Heart left ventricle (tissue), 16 donors: Measurements from ENCODE around the gene PPIB. TPM values are rescaled to one million over a fixed set of nuclear protein-coding genes. Genes with fewer than 3 reads are reported as not detected.
A peak's percentile ranks its signal among the peaks of the same experiment; 100 is the strongest.

ENCODE experiments used
- ATAC-seq, 4 donors: fragments of 200-7000 bp; cut with Tn5 transposase; one replicate each; pipeline ENCODE4 v1.9.1; 2020 to 2022; ENCODE audit warnings: moderate library complexity in 4 of 4, mild to moderate bottlenecking in 3 of 4, moderate number of reproducible peaks in 1 of 4
- DNase-seq, 5 donors: peaks; one replicate each; pipeline ENCODE4 v3.0.0-alpha.2; 2020
- H3K27ac ChIP-seq, 12 donors: fragments of 200-600 bp; sonication (generic) in 4 of 12; one replicate each; pipeline versions ENCODE4 v1.5.0 to v1.8.0; 2016 to 2022; ENCODE audit warnings: mild to moderate bottlenecking in 2 of 12
- H3K27me3 ChIP-seq, 9 donors: fragments of 200-600 bp; sonication (generic) in 2 of 9; one replicate each; pipeline versions ENCODE4 v1.5.1 to v1.8.0; 2016 to 2022; ENCODE audit warnings: mild to moderate bottlenecking in 3 of 9
- H3K36me3 ChIP-seq, 9 donors: fragments of 200-600 bp; sonication (generic) in 2 of 9; one replicate each; pipeline versions ENCODE4 v1.5.0 to v1.8.0; 2018 to 2022; ENCODE audit warnings: mild to moderate bottlenecking in 2 of 9
- H3K4me1 ChIP-seq, 12 donors: fragments of 200-600 bp; sonication (generic) in 4 of 12; one replicate each; pipeline versions ENCODE4 v1.5.0 to v1.8.0; 2016 to 2022; ENCODE audit warnings: mild to moderate bottlenecking in 3 of 12
- H3K4me3 ChIP-seq, 12 donors: fragments of 200-600 bp; sonication (generic) in 4 of 12; one replicate each; pipeline versions ENCODE4 v1.5.0 to v1.8.0; 2017 to 2022; ENCODE audit warnings: mild to moderate bottlenecking in 9 of 12, moderate library complexity in 4 of 12
- H3K9me3 ChIP-seq, 12 donors: fragments of 200-600 bp; sonication (generic) in 4 of 12; one replicate each; pipeline versions ENCODE4 v1.5.0 to v1.8.0; 2016 to 2022; ENCODE audit warnings: mild to moderate bottlenecking in 1 of 12
- POLR2A ChIP-seq, 2 donors: fragments of 450-650 bp; IDR thresholded peaks; one replicate each; pipeline ENCODE4 v1.6.1; 2017; ENCODE audit warnings: antibody characterized with exemption in 2 of 2, mild to moderate bottlenecking in 2 of 2, moderate library complexity in 2 of 2
- WGBS, 4 donors: extraction: QIAGEN DNeasy Blood & Tissue Kit in 2 of 4; methylation state at CpG; one replicate each; pipeline versions ENCODE4 v1.1.5 to v1.1.7; 2013 to 2018; 5-methylcytosine and 5-hydroxymethylcytosine counted together
- intact Hi-C, 10 donors: fragments of 100-400 bp; cut with DNase I; formaldehyde crosslinking; loops; one replicate each; pipeline versions ENCODE4 v1.11.1 to v1.14.2; 2022
- polyA plus RNA-seq, 2 donors: library from polyadenylated mRNA; stranded (reverse); fragments of 200-250 nt; gene quantifications; one replicate each; pipeline ENCODE4 v1.2.3, GENCODE V29; 2013
- total RNA-seq, 9 donors: library from RNA; depleted of rRNA in 2 of 9; stranded (reverse); fragments of >200 nt in 2 of 9; fragmentation: NEBNext Ultra II Directional in 3 of 9; extraction: Animal tissue kit (Norgen Biotek cat#: 25700) in 3 of 9; gene quantifications; one replicate each; pipeline versions ENCODE4 v1.1.0 to v1.2.4, GENCODE V29; 2016 to 2023
- TF ChIP-seq, protein P1 (sequence below), 12 donors: fragments of 200-600 bp; sonication (generic) in 4 of 12; IDR thresholded peaks; one replicate each; pipeline versions ENCODE4 v1.5.0 to v1.8.0; 2018 to 2022; ENCODE audit warnings: antibody characterized with exemption in 12 of 12, mild to moderate bottlenecking in 5 of 12
- donor health status: ischemic (EF 13 %, LVEDD 7.1; RV severe dilation, severe dysfunction).
- donor health status: healthy with polysubstance abuse.
- donor health status: DM: no; HTN: yes; CAD: no.
- donor health status: DM: no; HTN: no; CAD: no.
- donor health status: ischemic (EF 25% LVEDD 6.9; RV normal size, moderate dysfunction).
- donor health status: ischemic (EF 25% LVEDD 5.7; RV mildly dilated, moderate dysfunction).
- donor health status: healthy.
- donor health status: DM: yes; HTN: yes; CAD: no.
- donor health status: ischemic (EF 35%, LVEDD 5.7; RV mildly dilated, moderate dysfunction).
- donor health status: nonischemic (EF 11% LVEDD 7.7; RV severe dilation, severe dysfunction).
- donor health status: DM: yes; HTN: yes; CAD: no.
- donor health status: PGD.
- donor health status: ischemic (EF 29% LVEDD 5.4; RV normal size, mild dysfunction).
- donor health status: nonischemic (EF 23%, LVEDD 6.1; RV moderate dilation, normal function).

The PPIB gene
- total and polyA plus RNA-seq, 11 donors, result 73.7 to 341 (median 116) TPM

DNA sequence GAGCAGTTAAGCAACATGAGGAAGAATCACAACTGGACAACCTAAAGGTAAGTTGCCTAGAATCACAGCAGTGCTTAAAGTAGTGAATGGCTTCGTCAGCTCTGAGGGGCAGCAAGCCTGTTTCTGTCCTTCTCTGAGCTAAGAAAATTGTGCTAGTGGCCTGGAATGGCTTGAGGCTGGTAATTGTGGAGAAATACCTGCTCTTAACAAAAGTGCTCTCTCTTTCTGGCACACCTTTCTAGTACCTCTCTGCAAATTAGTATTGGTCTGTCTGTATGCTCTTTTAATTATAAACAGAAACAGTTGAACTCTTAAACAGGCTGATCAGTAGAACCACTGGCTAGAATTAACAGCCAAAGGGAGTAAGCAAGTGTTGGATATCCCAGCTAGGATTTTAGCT lies 55.5 kb downstream of the PPIB start:
- TF ChIP-seq POLR2A (IDR thresholded peaks at IDR 0.05), result no peak
- TF ChIP-seq, protein P1, sequence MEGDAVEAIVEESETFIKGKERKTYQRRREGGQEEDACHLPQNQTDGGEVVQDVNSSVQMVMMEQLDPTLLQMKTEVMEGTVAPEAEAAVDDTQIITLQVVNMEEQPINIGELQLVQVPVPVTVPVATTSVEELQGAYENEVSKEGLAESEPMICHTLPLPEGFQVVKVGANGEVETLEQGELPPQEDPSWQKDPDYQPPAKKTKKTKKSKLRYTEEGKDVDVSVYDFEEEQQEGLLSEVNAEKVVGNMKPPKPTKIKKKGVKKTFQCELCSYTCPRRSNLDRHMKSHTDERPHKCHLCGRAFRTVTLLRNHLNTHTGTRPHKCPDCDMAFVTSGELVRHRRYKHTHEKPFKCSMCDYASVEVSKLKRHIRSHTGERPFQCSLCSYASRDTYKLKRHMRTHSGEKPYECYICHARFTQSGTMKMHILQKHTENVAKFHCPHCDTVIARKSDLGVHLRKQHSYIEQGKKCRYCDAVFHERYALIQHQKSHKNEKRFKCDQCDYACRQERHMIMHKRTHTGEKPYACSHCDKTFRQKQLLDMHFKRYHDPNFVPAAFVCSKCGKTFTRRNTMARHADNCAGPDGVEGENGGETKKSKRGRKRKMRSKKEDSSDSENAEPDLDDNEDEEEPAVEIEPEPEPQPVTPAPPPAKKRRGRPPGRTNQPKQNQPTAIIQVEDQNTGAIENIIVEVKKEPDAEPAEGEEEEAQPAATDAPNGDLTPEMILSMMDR (IDR thresholded peaks at IDR 0.05), result no peak
- H3K4me1 ChIP-seq, result peaks cover 3 to 92% (median 58%) of the 10 kb centered on the region in 12 donors
- peak overlapping the region in 1 of 12 donors; percentile 16 for H3K27ac ChIP-seq
- no peak for DNase-seq
- WGBS, 4 donors, result 88 to 100% (median 97%) methylated on average over 1 of the region's 1 CpG
- no peak overlapping the region for H3K4me3 ChIP-seq
- no peaks in the 10 kb centered on the region for H3K9me3 ChIP-seq
- peaks cover 0 to 2% (median 0%) of the 10 kb centered on the region in 9 donors for H3K36me3 ChIP-seq
- no peak for ATAC-seq
- no peaks in the 10 kb centered on the region for H3K27me3 ChIP-seq
- intact Hi-C loops, result loop anchor here in 1 of 10 donors (5.0 kb wide), 1 partner anchor 45 kb away; the partner anchor contains the start of gene SNX22

Other genes with a start within 250 kb of the PPIB start
- 10 to 100 TPM; 20.4 to 56.2 (median 26.4) TPM for gene DAPK2, start 116.5 kb downstream of the PPIB start, total RNA-seq
- gene DAPK2, start 116.5 kb downstream of the PPIB start, polyA plus RNA-seq, result 10 to 100 TPM; 24.6 to 30.9 TPM
- 10 to 100 TPM; 41.6 to 79.5 (median 55.4) TPM for gene CIAO2A, start 69.2 kb downstream of the PPIB start, total RNA-seq
- gene CIAO2A, start 69.2 kb downstream of the PPIB start, polyA plus RNA-seq, result 100 to 1,000 TPM; 111 to 114 TPM
- 100 to 1,000 TPM in 3 of 9 donors, 10 to 100 TPM in 6; 38.7 to 117 (median 87.2) TPM for gene SNX1, start 67.0 kb downstream of the PPIB start, total RNA-seq
- 10 to 100 TPM; 41.4 to 70.0 TPM for gene SNX1, start 67.0 kb downstream of the PPIB start, polyA plus RNA-seq
- 1 to 10 TPM in 7 of 9 donors, under 1 TPM in 2; 0.71 to 4.7 (median 1.8) TPM for gene SNX22, start 11.3 kb downstream of the PPIB start, total RNA-seq
- gene SNX22, start 11.3 kb downstream of the PPIB start, polyA plus RNA-seq, result 1 to 10 TPM; 1.9 to 6.7 TPM
- 10 to 100 TPM in 2 of 9 donors, 1 to 10 TPM in 7; 3.9 to 15.0 (median 7.6) TPM for gene CSNK1G1, start 193.2 kb upstream of the PPIB start, total RNA-seq
- 1 to 10 TPM; 1.4 to 4.9 TPM for gene CSNK1G1, start 193.2 kb upstream of the PPIB start, polyA plus RNA-seq
- 1 to 10 TPM in 1 of 9 donors, under 1 TPM in 4, not detected in 4; 0.14 to 4.8 (median 0.60) TPM for gene PCLAF, start 218.4 kb upstream of the PPIB start, total RNA-seq
- 1 to 10 TPM in 1 of 2 donors, not detected in 1; 1.3 TPM for gene PCLAF, start 218.4 kb upstream of the PPIB start, polyA plus RNA-seq
- gene TRIP4, start 224.8 kb upstream of the PPIB start, total RNA-seq, result 10 to 100 TPM in 8 of 9 donors, 1 to 10 TPM in 1; 5.9 to 22.7 (median 15.1) TPM
- 10 to 100 TPM; 10.9 to 17.6 TPM for gene TRIP4, start 224.8 kb upstream of the PPIB start, polyA plus RNA-seq